Body of pancreas (tissue), 4 donors: Measurements from ENCODE around the gene NPM3.

Experiments
- CTCF ChIP-seq, 7 experiments: fragments of 450-650 bp in 4 of 7; fragments of 200-600 bp in 3 of 7; sonication (generic) in 3 of 7; IDR thresholded peaks; one replicate each; pipeline ENCODE4 v1.5.1; 2016 to 2019; ENCODE audit warnings: antibody characterized with exemption in 7 of 7
- POLR2A ChIP-seq, 3 donors: fragments of 450-650 bp; IDR thresholded peaks; one replicate each; pipeline ENCODE4 v1.6.1; 2016; ENCODE audit warnings: antibody characterized with exemption in 3 of 3, mild to moderate bottlenecking in 2 of 3

GRCh38 chr10:101748496-101748895 lies 34.8 kb downstream of the NPM3 start:
- TF ChIP-seq CTCF (IDR thresholded peaks at IDR 0.05) (no peak), POLR2A (IDR thresholded peaks at IDR 0.05) (no peak)
